SJCRH30 (cell line): ENCODE data around the gene RALA. TPM values are rescaled to one million over a fixed set of nuclear protein-coding genes. Genes with fewer than 3 reads are reported as not detected.

Experiments used
- DNase-seq, 2 experiments: peaks; one replicate each; pipeline ENCODE4 v3.0.0-alpha.2; 2015 to 2020
- H3K27ac ChIP-seq: fragments of 250-450 bp; sonication (Bioruptor Pico); 2 replicates; pipeline ENCODE4 v1.5.1; 2020; ENCODE audit warnings: mild to moderate bottlenecking, moderate library complexity
- H3K27me3 ChIP-seq: fragments of 250-450 bp; sonication (Bioruptor Pico); 2 replicates; pipeline ENCODE4 v1.5.1; 2020; ENCODE audit warnings: mild to moderate bottlenecking, moderate library complexity
- H3K36me3 ChIP-seq: fragments of 250-450 bp; sonication (Bioruptor Pico); 2 replicates; pipeline ENCODE4 v1.5.1; 2020; ENCODE audit warnings: mild to moderate bottlenecking, moderate library complexity
- H3K4me1 ChIP-seq: fragments of 250-450 bp; sonication (Bioruptor Pico); 2 replicates; pipeline ENCODE4 v1.5.1; 2020; ENCODE audit warnings: mild to moderate bottlenecking, moderate library complexity
- H3K4me3 ChIP-seq: fragments of 250-450 bp; sonication (Bioruptor Pico); 2 replicates; pipeline ENCODE4 v1.5.1; 2020; ENCODE audit warnings: mild to moderate bottlenecking, moderate library complexity
- H3K9me3 ChIP-seq: fragments of 250-450 bp; sonication (Bioruptor Pico); replicated peaks from 2 replicates; pipeline ENCODE4 v1.5.1; 2020; ENCODE audit warnings: mild to moderate bottlenecking, moderate library complexity
- total RNA-seq: library from RNA; depleted of rRNA; stranded (reverse); fragments of >200 nt; shearing (Covaris generic); gene quantifications from 2 replicates; pipeline ENCODE4 v1.2.3, GENCODE V29; 2014; rRNA removed

Gene RALA, protein sequence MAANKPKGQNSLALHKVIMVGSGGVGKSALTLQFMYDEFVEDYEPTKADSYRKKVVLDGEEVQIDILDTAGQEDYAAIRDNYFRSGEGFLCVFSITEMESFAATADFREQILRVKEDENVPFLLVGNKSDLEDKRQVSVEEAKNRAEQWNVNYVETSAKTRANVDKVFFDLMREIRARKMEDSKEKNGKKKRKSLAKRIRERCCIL
- total RNA-seq = 19.8 and 20.2 TPM in 2 replicates

GRCh38 chr7:39623047-39623731 lies at the start of gene RALA:
TSS of gene RALA (plus strand) at chr7:39623572. CDS start at chr7:39686668, 63,096 bp downstream.
- Histone ChIP-seq H3K4me1 (peaks cover 4% of the 10 kb centered on the region; the same call in 1 of the 2 replicates), H3K36me3 (no peaks in the 10 kb centered on the region), H3K4me3 (peak within 1 kb of the TSS; percentile 99), H3K27ac (peak within 1 kb of the TSS; percentile 98), H3K9me3 (no peaks in the 10 kb centered on the region), H3K27me3 (no peaks in the 10 kb centered on the region)
- DNase-seq = peak; percentile 95 to 96

DNA sequence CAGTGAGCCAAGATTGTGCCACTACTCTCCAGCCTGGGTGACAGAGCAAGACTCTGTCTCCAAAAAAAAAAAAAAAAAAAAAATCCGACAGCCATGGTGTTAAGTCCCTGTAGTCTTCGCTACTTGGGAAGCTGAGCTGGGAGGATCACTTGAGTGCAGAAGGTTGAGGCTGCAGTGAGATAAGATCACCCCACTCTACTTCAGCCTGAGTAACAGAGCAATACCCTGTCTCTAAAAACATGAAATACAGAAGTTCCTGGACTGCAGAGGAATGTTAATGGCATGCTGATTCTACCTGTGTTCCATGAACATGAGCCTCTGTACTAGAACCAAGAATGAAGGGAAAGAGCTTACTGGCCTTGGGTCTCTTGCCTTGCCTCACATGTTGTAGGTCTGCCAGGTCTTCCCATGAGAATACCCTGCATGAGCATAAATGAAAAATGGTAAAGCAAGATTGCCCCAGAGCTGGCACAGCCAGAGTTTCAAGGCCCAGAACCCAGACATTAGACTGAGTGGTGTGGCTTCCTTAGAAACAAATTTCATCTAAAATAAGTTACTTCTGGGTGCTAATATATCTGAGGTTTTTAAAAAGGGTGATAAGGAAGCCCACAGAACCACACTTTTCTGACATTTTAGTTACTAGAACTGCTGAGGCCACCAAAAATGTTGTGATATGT lies 48.6 kb upstream of the RALA start:
- no peak for DNase-seq
- H3K4me3 ChIP-seq = no peak overlapping the region
- no peaks in the 10 kb centered on the region for H3K27me3 ChIP-seq
- H3K4me1 ChIP-seq = no peaks in the 10 kb centered on the region
- peaks cover 26% of the 10 kb centered on the region for H3K36me3 ChIP-seq
- H3K27ac ChIP-seq = no peak overlapping the region
- H3K9me3 ChIP-seq = peaks cover 2% of the 10 kb centered on the region; the same call in 1 of the 2 replicates

DNA sequence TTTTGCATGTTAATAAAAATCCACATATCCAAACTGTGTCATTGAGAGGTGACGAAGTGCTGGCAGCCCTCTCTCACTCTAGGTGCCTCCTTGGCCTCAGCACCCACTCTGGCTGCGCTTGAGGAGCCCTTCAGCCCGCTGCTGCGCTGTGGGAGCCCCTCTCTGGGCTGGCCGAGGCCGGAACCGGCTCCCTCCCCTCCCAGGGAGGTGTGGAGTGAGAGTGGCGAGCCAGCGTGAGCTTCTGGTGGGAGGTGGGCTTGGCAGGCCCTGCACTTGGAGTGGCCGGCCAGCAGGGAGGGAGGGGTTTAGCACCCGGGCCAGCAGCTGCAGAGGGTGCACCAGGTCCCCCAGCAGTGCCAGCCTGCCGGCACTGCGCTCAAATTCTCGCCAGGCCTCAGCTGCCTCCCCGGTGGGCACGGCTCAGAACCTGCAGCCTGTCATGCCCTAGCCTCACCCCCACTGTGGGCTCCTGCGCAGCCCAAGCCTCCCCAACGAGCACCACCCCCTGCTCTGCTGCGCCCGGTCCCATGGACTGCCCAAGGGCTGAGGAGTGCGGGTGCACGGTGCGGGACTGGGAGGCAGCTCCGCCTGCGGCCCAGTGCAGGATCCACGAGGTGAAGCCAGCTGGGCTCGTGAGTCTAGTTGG lies 46.0 kb upstream of the RALA start:
- H3K27ac ChIP-seq = no peak overlapping the region
- no peak for DNase-seq

GRCh38 chr7:39580149-39580874 lies 43.1 kb upstream of the RALA start:
- Histone ChIP-seq H3K9me3 (peaks cover 2% of the 10 kb centered on the region; the same call in 1 of the 2 replicates), H3K4me1 (no peaks in the 10 kb centered on the region), H3K4me3 (no peak overlapping the region), H3K27ac (no peak overlapping the region), H3K27me3 (no peaks in the 10 kb centered on the region), H3K36me3 (no peaks in the 10 kb centered on the region)
- DNase-seq = peak; percentile 75 to 94

More for the DNA sequence above, 46.0 kb upstream of the RALA start:
- H3K4me3 ChIP-seq = no peak overlapping the region
- no peaks in the 10 kb centered on the region for H3K4me1 ChIP-seq
- peaks cover 2% of the 10 kb centered on the region; the same call in 1 of the 2 replicates for H3K9me3 ChIP-seq
- H3K36me3 ChIP-seq = peaks cover 12% of the 10 kb centered on the region
- H3K27me3 ChIP-seq = no peaks in the 10 kb centered on the region

DNA sequence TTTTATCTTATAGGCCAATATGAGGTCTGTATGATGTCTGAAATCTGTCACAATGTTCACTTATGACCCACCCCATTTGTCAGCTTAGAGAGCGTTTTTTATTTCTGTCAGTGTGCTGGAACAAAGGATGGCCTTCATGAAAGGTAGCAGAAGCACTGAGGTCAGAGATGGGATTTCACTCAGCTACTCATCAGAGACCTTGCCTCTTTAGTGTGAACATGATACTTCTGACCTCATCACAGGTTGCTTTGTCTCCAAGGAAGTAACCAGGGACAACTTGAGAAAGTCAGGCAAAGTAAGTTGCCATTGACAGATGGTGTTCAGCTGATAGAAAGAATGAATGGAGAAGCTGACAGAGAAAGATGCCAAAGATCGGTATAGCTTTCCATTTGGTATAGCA lies 40.8 kb upstream of the RALA start:
- no peaks in the 10 kb centered on the region for H3K4me1 ChIP-seq
- H3K27ac ChIP-seq = no peak overlapping the region
- H3K27me3 ChIP-seq = no peaks in the 10 kb centered on the region
- no peaks in the 10 kb centered on the region for H3K9me3 ChIP-seq
- H3K36me3 ChIP-seq = no peaks in the 10 kb centered on the region
- DNase-seq = peak in 1 of 2 experiments; percentile 31
- H3K4me3 ChIP-seq = no peak overlapping the region

DNA sequence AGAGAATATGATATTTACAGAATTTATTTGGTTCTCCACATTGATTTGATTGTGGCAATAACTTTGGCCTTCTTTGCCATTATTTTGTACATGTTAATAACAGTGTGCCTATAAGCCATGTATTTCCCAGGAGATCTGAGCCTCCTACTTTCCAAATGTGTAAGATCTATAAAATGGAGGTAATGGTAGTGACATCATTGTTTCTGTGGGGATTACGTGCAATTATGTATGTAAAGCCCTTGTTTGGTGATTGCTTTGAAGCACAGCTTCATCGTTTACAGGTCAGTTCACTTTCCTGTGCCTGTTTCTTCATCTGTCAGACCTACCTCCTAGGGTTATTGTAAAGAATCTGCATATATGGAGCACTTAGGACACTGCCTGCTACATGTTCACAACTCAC lies 39.8 kb upstream of the RALA start:
- DNase-seq = no peak
- no peaks in the 10 kb centered on the region for H3K4me1 ChIP-seq
- H3K36me3 ChIP-seq = no peaks in the 10 kb centered on the region
- no peaks in the 10 kb centered on the region for H3K27me3 ChIP-seq
- no peak overlapping the region for H3K27ac ChIP-seq
- no peak overlapping the region for H3K4me3 ChIP-seq
- H3K9me3 ChIP-seq = no peaks in the 10 kb centered on the region

DNA sequence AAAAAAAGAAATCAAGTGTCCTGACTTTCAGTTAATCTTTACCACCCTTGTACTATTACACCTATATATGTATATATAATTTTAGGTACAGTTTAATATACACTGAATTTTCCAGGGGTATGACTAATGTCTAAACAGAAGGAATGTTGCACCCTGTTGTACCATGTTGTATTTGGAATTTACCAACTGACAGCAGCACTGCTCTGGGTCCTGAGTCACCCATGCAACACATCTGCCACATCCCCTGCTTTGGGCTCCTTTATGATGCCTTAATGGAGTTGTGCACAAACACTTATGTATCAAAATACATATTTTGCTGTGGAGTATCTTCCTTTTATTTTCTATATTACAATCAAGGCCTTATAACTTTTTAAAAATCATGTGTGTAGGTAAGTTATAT lies 36.0 kb upstream of the RALA start:
- Histone ChIP-seq H3K4me3 (no peak overlapping the region), H3K27me3 (no peaks in the 10 kb centered on the region), H3K27ac (no peak overlapping the region), H3K36me3 (no peaks in the 10 kb centered on the region), H3K9me3 (no peaks in the 10 kb centered on the region), H3K4me1 (peaks cover 8% of the 10 kb centered on the region)
- no peak for DNase-seq

DNA sequence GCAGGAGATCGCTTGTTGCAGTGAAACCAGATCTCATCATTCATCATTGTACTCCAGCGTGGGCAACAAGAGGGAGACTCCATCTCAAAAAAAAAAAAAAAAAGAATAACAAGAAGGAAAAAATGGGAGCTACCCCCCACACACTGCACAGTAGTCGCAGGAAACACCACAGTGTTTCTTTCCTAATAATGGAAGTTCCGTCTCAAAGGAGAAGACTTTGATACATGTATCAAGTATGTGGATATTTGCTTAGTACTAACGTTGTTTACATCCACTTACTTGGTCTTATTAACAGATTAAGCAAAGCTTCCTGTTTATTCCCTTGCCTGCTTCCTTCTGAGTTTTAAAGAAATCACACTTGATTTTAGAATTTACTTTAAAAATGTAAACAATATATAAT lies 35.0 kb upstream of the RALA start:
- H3K27ac ChIP-seq = no peak overlapping the region
- DNase-seq = no peak
- no peaks in the 10 kb centered on the region for H3K9me3 ChIP-seq

DNA sequence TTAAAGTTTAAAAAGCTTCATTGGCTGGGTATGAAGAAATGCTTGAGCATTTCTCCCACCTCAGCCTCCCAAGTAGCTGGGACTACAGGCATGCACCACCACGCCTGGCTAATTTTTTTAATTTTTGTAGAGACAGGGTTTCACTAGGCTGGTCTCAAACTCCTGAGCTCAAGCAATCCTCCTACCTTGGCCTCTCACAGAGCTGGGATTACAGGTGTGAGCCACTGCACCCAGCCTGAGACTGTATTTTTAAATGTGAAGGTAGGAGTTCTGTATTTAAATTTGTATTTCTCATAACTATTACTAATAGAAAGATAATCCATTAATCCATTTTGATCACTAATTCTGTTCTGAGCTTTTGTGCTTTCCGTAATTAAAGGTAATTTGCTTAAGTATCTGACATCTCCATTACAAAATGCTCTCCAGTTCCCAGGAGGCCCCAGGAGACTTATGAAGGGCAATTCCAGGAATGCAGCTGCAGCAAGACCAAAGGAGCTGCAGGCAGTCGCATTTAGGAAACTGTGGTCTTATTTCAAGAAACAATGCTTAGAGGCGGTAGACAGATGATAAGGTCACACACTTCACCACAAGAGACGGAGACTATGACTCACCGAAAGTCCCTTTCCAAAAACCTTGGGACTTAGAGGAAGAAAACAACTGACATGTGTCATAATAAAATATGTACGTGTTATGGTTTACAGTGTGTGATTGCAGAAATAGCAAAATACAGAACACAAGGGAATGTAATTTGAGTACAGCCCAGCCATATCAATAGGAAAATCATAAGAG lies 33.9 kb upstream of the RALA start:
- Histone ChIP-seq H3K9me3 (no peaks in the 10 kb centered on the region), H3K4me1 (peaks cover 8% of the 10 kb centered on the region), H3K4me3 (no peak overlapping the region), H3K27me3 (no peaks in the 10 kb centered on the region), H3K27ac (no peak overlapping the region), H3K36me3 (no peaks in the 10 kb centered on the region)
- DNase-seq = peak; percentile 63 to 76

More for the DNA sequence above, 35.0 kb upstream of the RALA start:
- no peak overlapping the region for H3K4me3 ChIP-seq
- no peaks in the 10 kb centered on the region for H3K36me3 ChIP-seq
- peaks cover 8% of the 10 kb centered on the region for H3K4me1 ChIP-seq
- H3K27me3 ChIP-seq = no peaks in the 10 kb centered on the region

DNA sequence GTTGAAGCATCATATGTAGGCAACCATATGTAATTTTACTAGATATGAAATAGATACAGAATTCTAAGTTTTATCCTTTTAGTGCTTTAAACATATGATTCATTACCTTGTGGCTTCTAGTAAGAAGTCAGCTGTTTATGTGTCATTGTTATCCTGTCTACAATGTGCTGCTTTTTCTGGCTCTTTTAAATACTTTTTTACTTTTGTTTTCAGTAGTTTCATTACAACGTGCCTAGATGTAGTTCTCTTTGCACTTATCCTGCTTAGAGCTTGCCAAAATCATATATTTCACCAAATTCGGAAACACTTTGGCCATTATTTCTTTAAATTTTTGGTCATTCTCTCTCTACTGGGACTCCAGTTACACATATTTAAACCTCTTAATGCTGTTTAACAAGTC lies 30.8 kb upstream of the RALA start:
- H3K4me3 ChIP-seq = no peak overlapping the region
- 0 out of 2 replicates have a peak overlapping the region, but pooled peaks have one; percentile 0 for H3K27ac ChIP-seq

DNA sequence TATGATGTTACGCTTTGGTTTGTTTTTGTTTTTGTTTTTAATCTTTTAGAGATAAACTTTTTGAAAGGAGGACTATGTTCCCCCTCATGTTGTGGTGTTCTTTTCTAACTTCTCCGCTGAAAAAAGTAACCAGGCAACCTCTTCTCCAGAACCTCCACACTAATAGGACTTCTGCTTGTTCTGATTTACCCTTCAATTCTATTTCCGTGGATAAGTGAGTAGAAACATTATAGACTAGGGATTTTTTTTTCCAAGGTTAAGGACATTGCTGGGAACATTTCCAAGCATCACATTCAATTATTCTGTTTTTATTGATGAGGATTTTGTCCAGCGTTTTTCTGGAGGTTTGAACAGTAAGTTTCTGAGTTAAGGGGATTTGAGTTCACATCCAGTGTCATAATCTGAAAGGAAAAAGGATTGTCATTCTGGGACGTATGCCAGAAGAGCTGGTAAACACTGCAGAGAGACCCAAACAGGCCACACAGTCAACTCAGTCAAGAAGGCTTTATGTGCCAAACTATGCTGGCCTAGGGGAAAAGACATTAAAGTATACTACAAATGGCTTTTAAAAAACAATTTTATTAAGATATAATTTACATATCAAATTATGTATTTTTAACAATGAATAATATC lies 28.3 kb upstream of the RALA start:
- Histone ChIP-seq H3K9me3 (no peaks in the 10 kb centered on the region), H3K4me1 (0 out of 2 replicates have a peak, but pooled peaks cover 1% of the 10 kb centered on the region), H3K4me3 (no peak overlapping the region), H3K27me3 (no peaks in the 10 kb centered on the region), H3K27ac (no peak overlapping the region), H3K36me3 (no peaks in the 10 kb centered on the region)
- peak in 1 of 2 experiments; percentile 37 for DNase-seq

More for the DNA sequence above, 30.8 kb upstream of the RALA start:
- no peaks in the 10 kb centered on the region for H3K36me3 ChIP-seq
- H3K27me3 ChIP-seq = no peaks in the 10 kb centered on the region
- peaks cover 8% of the 10 kb centered on the region for H3K4me1 ChIP-seq
- no peak for DNase-seq
- no peaks in the 10 kb centered on the region for H3K9me3 ChIP-seq

DNA sequence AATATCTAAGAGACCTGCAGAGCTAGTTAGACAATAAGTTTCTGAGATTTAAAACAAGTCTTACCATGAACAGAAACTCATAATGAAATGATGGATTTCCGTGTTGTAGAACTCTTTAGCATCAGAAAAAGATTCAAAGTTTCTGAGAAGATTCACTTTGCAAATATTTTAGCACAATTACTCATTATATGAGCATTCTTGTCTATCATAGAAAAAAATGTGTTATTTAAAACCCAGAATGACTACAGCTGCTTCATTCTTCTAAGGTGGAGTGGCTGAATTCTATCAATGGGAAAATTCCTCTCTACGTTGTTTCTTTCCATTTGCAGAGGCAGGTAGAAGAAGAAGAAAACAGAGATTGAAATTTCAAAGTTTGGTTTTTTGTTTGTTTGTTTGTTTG lies 21.0 kb upstream of the RALA start:
- H3K9me3 ChIP-seq = no peaks in the 10 kb centered on the region
- no peak for DNase-seq
- no peaks in the 10 kb centered on the region for H3K36me3 ChIP-seq
- no peaks in the 10 kb centered on the region for H3K4me1 ChIP-seq
- no peak overlapping the region for H3K4me3 ChIP-seq
- no peak overlapping the region for H3K27ac ChIP-seq
- H3K27me3 ChIP-seq = no peaks in the 10 kb centered on the region

DNA sequence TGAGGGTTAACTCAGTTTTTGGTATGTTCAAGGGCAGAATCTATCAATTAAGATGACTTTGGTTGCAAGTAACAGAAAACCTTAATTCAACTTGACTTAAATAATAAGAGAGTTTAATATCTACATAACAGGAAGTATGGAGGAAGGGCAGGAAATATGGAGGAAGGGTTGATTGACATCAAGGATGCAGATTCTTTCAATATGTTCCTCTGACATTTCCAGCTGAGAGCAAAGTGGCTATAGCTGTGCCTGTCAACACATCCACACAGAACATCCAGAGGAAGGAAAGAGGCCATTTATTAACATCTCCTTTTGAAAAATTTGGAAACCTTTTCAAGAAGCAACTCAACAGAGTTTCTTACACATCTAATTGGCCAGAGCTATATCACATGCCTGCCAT lies 19.4 kb upstream of the RALA start:
- Histone ChIP-seq H3K36me3 (no peaks in the 10 kb centered on the region), H3K4me3 (no peak overlapping the region), H3K27me3 (no peaks in the 10 kb centered on the region), H3K4me1 (peaks cover 8% of the 10 kb centered on the region), H3K27ac (no peak overlapping the region), H3K9me3 (no peaks in the 10 kb centered on the region)
- DNase-seq = no peak
